ENCODE measurements around the gene POLR1A.

POLR1A gene

GRCh38 chr2:86136141-86136540 lies 30.5 kb upstream of the POLR1A start:
- H3K36me3 ChIP-seq (ENCODE audit: control insufficient read depth, insufficient read depth, low read length): peaks cover 87% of the 10 kb centered on the region
- peaks cover 5% of the 10 kb centered on the region for H3K4me1 ChIP-seq (ENCODE audit: control insufficient read depth, insufficient read depth, low read length, poor library complexity, severe bottlenecking)
- DNase-seq: no peak
- no peaks in the 10 kb centered on the region for H3K27me3 ChIP-seq (replicated peaks; ENCODE audit: control insufficient read depth, insufficient read depth, low read length, poor library complexity, severe bottlenecking)
- H3K27ac ChIP-seq (ENCODE audit: insufficient read depth, low read length, poor library complexity, severe bottlenecking): no peak overlapping the region
- no peak overlapping the region for H3K4me3 ChIP-seq (ENCODE audit: insufficient read depth, low read depth, low read length, poor library complexity, severe bottlenecking)
- H3K9me3 ChIP-seq (ENCODE audit: control insufficient read depth, low read length): no peaks in the 10 kb centered on the region

GRCh38 chr2:86135653-86136052 lies 30.0 kb upstream of the POLR1A start:
- Histone ChIP-seq H3K4me3 (ENCODE audit: insufficient read depth, low read depth, low read length, poor library complexity, severe bottlenecking) (no peak overlapping the region), H3K36me3 (ENCODE audit: control insufficient read depth, insufficient read depth, low read length) (peaks cover 86% of the 10 kb centered on the region), H3K4me1 (ENCODE audit: control insufficient read depth, insufficient read depth, low read length, poor library complexity, severe bottlenecking) (peaks cover 5% of the 10 kb centered on the region), H3K27ac (ENCODE audit: insufficient read depth, low read length, poor library complexity, severe bottlenecking) (no peak overlapping the region), H3K9me3 (ENCODE audit: control insufficient read depth, low read length) (no peaks in the 10 kb centered on the region), H3K27me3 (replicated peaks; ENCODE audit: control insufficient read depth, insufficient read depth, low read length, poor library complexity, severe bottlenecking) (no peaks in the 10 kb centered on the region)
- no peak for DNase-seq

- Histone ChIP-seq H3K27ac (ENCODE audit: insufficient read depth, low read length, poor library complexity, severe bottlenecking) (no peak overlapping the region), H3K27me3 (replicated peaks; ENCODE audit: control insufficient read depth, insufficient read depth, low read length, poor library complexity, severe bottlenecking) (no peaks in the 10 kb centered on the region), H3K4me3 (ENCODE audit: insufficient read depth, low read depth, low read length, poor library complexity, severe bottlenecking) (no peak overlapping the region), H3K4me1 (ENCODE audit: control insufficient read depth, insufficient read depth, low read length, poor library complexity, severe bottlenecking) (peaks cover 1% of the 10 kb centered on the region), H3K36me3 (ENCODE audit: control insufficient read depth, insufficient read depth, low read length) (peaks cover 82% of the 10 kb centered on the region), H3K9me3 (ENCODE audit: control insufficient read depth, low read length) (no peaks in the 10 kb centered on the region)
- DNase-seq: no peak
These were observed 29.0 kb upstream of the POLR1A start for GRCh38 chr2:86134709-86135108.

GRCh38 chr2:86124683-86125082 lies 19.0 kb upstream of the POLR1A start:
- peaks cover 90% of the 10 kb centered on the region for H3K36me3 ChIP-seq (ENCODE audit: control insufficient read depth, insufficient read depth, low read length)
- H3K27me3 ChIP-seq (replicated peaks; ENCODE audit: control insufficient read depth, insufficient read depth, low read length, poor library complexity, severe bottlenecking): no peaks in the 10 kb centered on the region
- no peaks in the 10 kb centered on the region for H3K9me3 ChIP-seq (ENCODE audit: control insufficient read depth, low read length)
- H3K4me3 ChIP-seq (ENCODE audit: insufficient read depth, low read depth, low read length, poor library complexity, severe bottlenecking): no peak overlapping the region
- no peaks in the 10 kb centered on the region for H3K4me1 ChIP-seq (ENCODE audit: control insufficient read depth, insufficient read depth, low read length, poor library complexity, severe bottlenecking)
- H3K27ac ChIP-seq (ENCODE audit: insufficient read depth, low read length, poor library complexity, severe bottlenecking): no peak overlapping the region
- no peak for DNase-seq

- peaks cover 92% of the 10 kb centered on the region for H3K36me3 ChIP-seq (ENCODE audit: control insufficient read depth, insufficient read depth, low read length)
- H3K27me3 ChIP-seq (replicated peaks; ENCODE audit: control insufficient read depth, insufficient read depth, low read length, poor library complexity, severe bottlenecking): no peaks in the 10 kb centered on the region
- no peaks in the 10 kb centered on the region for H3K9me3 ChIP-seq (ENCODE audit: control insufficient read depth, low read length)
- no peaks in the 10 kb centered on the region for H3K4me1 ChIP-seq (ENCODE audit: control insufficient read depth, insufficient read depth, low read length, poor library complexity, severe bottlenecking)
- H3K27ac ChIP-seq (ENCODE audit: insufficient read depth, low read length, poor library complexity, severe bottlenecking): no peak overlapping the region
- DNase-seq: no peak
- no peak overlapping the region for H3K4me3 ChIP-seq (ENCODE audit: insufficient read depth, low read depth, low read length, poor library complexity, severe bottlenecking)
These were observed 17.7 kb upstream of the POLR1A start for GRCh38 chr2:86123328-86123925.

GRCh38 chr2:86118130-86118529 lies 12.4 kb upstream of the POLR1A start:
- H3K27me3 ChIP-seq (replicated peaks; ENCODE audit: control insufficient read depth, insufficient read depth, low read length, poor library complexity, severe bottlenecking): no peaks in the 10 kb centered on the region
- H3K36me3 ChIP-seq (ENCODE audit: control insufficient read depth, insufficient read depth, low read length): peaks cover 87% of the 10 kb centered on the region
- no peak for DNase-seq
- H3K4me3 ChIP-seq (ENCODE audit: insufficient read depth, low read depth, low read length, poor library complexity, severe bottlenecking): no peak overlapping the region
- no peaks in the 10 kb centered on the region for H3K4me1 ChIP-seq (ENCODE audit: control insufficient read depth, insufficient read depth, low read length, poor library complexity, severe bottlenecking)
- no peak overlapping the region for H3K27ac ChIP-seq (ENCODE audit: insufficient read depth, low read length, poor library complexity, severe bottlenecking)
- H3K9me3 ChIP-seq (ENCODE audit: control insufficient read depth, low read length): no peaks in the 10 kb centered on the region

GRCh38 chr2:86107031-86107430 lies 1.3 kb upstream of the POLR1A start:
- H3K27me3 ChIP-seq (replicated peaks; ENCODE audit: control insufficient read depth, insufficient read depth, low read length, poor library complexity, severe bottlenecking): no peaks in the 10 kb centered on the region
- peak overlapping the region; percentile 88 for H3K27ac ChIP-seq (ENCODE audit: insufficient read depth, low read length, poor library complexity, severe bottlenecking)
- peak overlapping the region; percentile 81 for H3K4me3 ChIP-seq (ENCODE audit: insufficient read depth, low read depth, low read length, poor library complexity, severe bottlenecking)
- peaks cover 11% of the 10 kb centered on the region for H3K4me1 ChIP-seq (ENCODE audit: control insufficient read depth, insufficient read depth, low read length, poor library complexity, severe bottlenecking)
- H3K36me3 ChIP-seq (ENCODE audit: control insufficient read depth, insufficient read depth, low read length): peaks cover 23% of the 10 kb centered on the region
- DNase-seq: no peak
- H3K9me3 ChIP-seq (ENCODE audit: control insufficient read depth, low read length): no peaks in the 10 kb centered on the region

- Histone ChIP-seq H3K4me1 (ENCODE audit: control insufficient read depth, insufficient read depth, low read length, poor library complexity, severe bottlenecking) (peaks cover 11% of the 10 kb centered on the region), H3K4me3 (ENCODE audit: insufficient read depth, low read depth, low read length, poor library complexity, severe bottlenecking) (peak within 1 kb of the TSS; percentile 81), H3K27ac (ENCODE audit: insufficient read depth, low read length, poor library complexity, severe bottlenecking) (peak within 1 kb of the TSS; percentile 88), H3K27me3 (replicated peaks; ENCODE audit: control insufficient read depth, insufficient read depth, low read length, poor library complexity, severe bottlenecking) (no peaks in the 10 kb centered on the region), H3K36me3 (ENCODE audit: control insufficient read depth, insufficient read depth, low read length) (peaks cover 23% of the 10 kb centered on the region), H3K9me3 (ENCODE audit: control insufficient read depth, low read length) (no peaks in the 10 kb centered on the region)
- DNase-seq: peak; percentile 81 to 89 (median 87)
These were observed 571 bp upstream of the POLR1A start, which contains the start of gene PTCD3 for GRCh38 chr2:86105969-86106945. PTCD3 (plus strand) TSS chr2:86106235; CDS start chr2:86106248, 13 bp downstream.

- no peak for DNase-seq
- peaks cover 21% of the 10 kb centered on the region for H3K36me3 ChIP-seq (ENCODE audit: control insufficient read depth, insufficient read depth, low read length)
- H3K4me1 ChIP-seq (ENCODE audit: control insufficient read depth, insufficient read depth, low read length, poor library complexity, severe bottlenecking): peaks cover 8% of the 10 kb centered on the region
- H3K9me3 ChIP-seq (ENCODE audit: control insufficient read depth, low read length): no peaks in the 10 kb centered on the region
- no peaks in the 10 kb centered on the region for H3K27me3 ChIP-seq (replicated peaks; ENCODE audit: control insufficient read depth, insufficient read depth, low read length, poor library complexity, severe bottlenecking)
- H3K4me3 ChIP-seq (ENCODE audit: insufficient read depth, low read depth, low read length, poor library complexity, severe bottlenecking): no peak overlapping the region
- no peak overlapping the region for H3K27ac ChIP-seq (ENCODE audit: insufficient read depth, low read length, poor library complexity, severe bottlenecking)
These were observed 3.5 kb downstream of the POLR1A start for GRCh38 chr2:86102157-86102556.

- no peak overlapping the region for H3K4me3 ChIP-seq (ENCODE audit: insufficient read depth, low read depth, low read length, poor library complexity, severe bottlenecking)
- H3K27ac ChIP-seq (ENCODE audit: insufficient read depth, low read length, poor library complexity, severe bottlenecking): no peak overlapping the region
- no peaks in the 10 kb centered on the region for H3K27me3 ChIP-seq (replicated peaks; ENCODE audit: control insufficient read depth, insufficient read depth, low read length, poor library complexity, severe bottlenecking)
- H3K4me1 ChIP-seq (ENCODE audit: control insufficient read depth, insufficient read depth, low read length, poor library complexity, severe bottlenecking): no peaks in the 10 kb centered on the region
- H3K36me3 ChIP-seq (ENCODE audit: control insufficient read depth, insufficient read depth, low read length): peaks cover 34% of the 10 kb centered on the region
- no peaks in the 10 kb centered on the region for H3K9me3 ChIP-seq (ENCODE audit: control insufficient read depth, low read length)
- DNase-seq: no peak
These were observed 7.8 kb downstream of the POLR1A start for GRCh38 chr2:86097913-86098312.

Data from effector memory CD4-positive, alpha-beta T cell (primary cell).